ENCODE measurements around the gene NPAS3.

Gene NPAS3

GRCh38 chr14:33017016-33017415 lies 78.3 kb downstream of the NPAS3 start:
- FAIRE-seq, result no peak

- no peak for FAIRE-seq
Measured at GRCh38 chr14:33019346-33019745, 80.7 kb downstream of the NPAS3 start.

DNA sequence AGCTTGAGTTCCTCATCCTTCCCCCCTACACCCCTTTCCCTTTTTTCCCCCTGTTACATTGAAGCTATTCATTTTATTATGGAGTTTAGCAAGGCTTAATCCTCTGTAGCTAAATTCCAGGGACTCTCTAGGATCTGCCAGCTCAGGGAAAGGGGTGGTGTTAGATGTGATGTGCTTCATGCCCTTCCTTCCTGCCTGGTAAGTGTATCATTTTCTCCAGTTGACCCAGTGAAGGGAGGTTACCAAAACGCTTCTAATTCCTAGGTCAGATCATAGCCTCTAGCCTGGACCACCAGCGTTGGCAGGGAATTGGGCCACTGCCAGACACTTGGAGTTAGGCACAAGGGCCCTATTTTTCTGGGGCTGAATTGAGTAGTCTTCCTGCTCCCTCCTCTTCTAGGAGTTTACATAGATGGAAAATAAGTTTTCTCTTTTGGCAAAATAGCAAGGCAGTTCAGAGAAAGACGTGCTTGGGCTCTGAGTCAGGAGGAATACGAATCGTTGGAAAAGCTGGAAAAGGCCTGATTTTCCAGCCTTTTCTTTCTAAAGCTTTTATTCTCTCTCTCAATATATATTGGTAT lies 88.3 kb downstream of the NPAS3 start:
- no peak for FAIRE-seq

- FAIRE-seq, result no peak
Measured at GRCh38 chr14:33029511-33029910, 90.8 kb downstream of the NPAS3 start.

DNA sequence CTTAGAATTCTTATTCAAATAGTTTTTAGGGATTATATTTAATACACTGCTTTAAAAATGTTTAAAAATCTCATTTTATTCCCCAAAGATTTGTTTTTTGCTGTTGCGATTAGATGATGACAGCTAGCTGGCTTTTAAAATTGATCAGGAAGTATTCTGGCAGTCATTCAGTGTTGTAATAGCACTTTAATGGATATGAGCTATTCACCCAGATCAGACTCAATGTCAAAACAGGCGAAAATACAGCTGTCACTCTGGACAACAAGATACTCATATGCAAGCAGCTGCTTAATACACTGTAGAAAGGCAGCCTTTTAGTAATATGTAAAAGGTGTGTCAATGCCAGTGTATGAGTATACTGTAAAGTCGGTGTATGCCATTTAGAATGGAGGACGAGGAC lies 91.7 kb downstream of the NPAS3 start:
- no peak for FAIRE-seq

- no peak for FAIRE-seq
Measured at GRCh38 chr14:33035416-33036194, 96.9 kb downstream of the NPAS3 start.

- FAIRE-seq, result no peak
Measured at GRCh38 chr14:33039311-33039710, 100.6 kb downstream of the NPAS3 start.

GRCh38 chr14:33040372-33041140 lies 101.9 kb downstream of the NPAS3 start:
- no peak for FAIRE-seq

DNA sequence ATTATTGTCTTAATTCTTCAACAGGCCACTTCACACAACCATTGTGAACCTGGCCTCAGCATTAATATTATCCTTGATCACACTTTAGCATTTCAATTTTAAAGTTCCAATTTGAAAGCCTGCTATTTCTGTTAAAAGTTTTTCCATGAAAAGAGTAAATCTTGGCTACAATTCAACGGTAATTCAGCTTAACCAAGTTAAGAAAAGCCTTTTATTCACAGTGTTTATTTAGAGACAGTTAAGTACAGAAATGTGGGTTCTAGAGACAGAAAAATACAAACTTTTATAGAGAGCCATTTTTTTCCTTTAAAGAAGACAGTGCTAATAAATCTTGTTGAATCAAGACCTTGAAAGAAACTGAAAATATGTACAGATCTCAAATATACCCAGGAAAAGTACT lies 103.9 kb downstream of the NPAS3 start:
- no peak for FAIRE-seq

GRCh38 chr14:33045760-33046159 lies 107.1 kb downstream of the NPAS3 start:
- no peak for FAIRE-seq

GRCh38 chr14:33052943-33053342 lies 114.3 kb downstream of the NPAS3 start:
- FAIRE-seq, result no peak

DNA sequence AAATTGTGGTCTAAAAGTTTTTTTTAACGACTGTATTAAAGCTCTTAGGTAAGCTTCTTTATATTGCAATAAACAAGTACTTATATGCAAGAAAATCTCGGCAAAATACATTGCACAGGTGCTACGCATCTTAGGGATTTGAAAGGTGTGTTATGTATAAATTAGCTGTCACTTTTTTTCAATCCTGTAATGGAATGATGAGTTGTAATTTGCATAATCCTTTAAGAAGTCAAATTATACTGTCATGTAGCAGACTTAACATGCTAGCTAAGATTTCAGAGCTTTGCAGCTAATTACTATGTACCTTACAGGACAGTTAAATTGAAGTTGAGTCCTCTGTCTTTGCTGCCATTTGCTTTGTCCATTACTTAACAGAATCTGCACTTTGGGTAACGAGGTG lies 117.5 kb downstream of the NPAS3 start:
- FAIRE-seq, result no peak

GRCh38 chr14:33057585-33057984 lies 118.9 kb downstream of the NPAS3 start:
- FAIRE-seq, result no peak

- FAIRE-seq, result no peak
Measured at GRCh38 chr14:33061667-33062325, 123.1 kb downstream of the NPAS3 start.

DNA sequence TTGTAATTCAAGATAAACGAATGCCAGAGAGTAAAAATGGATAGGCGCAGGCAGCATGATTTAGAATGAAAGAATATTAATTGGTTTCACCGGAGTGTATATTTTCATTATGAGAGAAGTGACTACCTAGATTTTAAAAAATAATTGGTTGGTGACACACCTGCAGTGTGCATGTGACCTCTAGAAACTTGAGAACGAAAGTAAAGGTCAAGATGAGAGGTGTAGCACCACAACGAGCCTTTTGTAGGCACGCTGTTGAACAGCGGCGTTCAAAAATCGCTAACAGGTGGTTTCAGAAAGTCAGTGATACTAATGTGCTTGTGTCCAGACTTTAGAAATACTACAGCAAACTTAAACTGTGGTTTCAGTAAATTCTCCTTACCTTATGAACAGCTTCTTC lies 123.8 kb downstream of the NPAS3 start:
- FAIRE-seq, result no peak

GRCh38 chr14:33062881-33063280 lies 124.2 kb downstream of the NPAS3 start:
- FAIRE-seq, result no peak

GRCh38 chr14:33063521-33063920 lies 124.8 kb downstream of the NPAS3 start:
- FAIRE-seq, result no peak

GRCh38 chr14:33065634-33066033 lies 127.0 kb downstream of the NPAS3 start:
- no peak for FAIRE-seq

GRCh38 chr14:33068040-33068439 lies 129.4 kb downstream of the NPAS3 start:
- no peak for FAIRE-seq

DNA sequence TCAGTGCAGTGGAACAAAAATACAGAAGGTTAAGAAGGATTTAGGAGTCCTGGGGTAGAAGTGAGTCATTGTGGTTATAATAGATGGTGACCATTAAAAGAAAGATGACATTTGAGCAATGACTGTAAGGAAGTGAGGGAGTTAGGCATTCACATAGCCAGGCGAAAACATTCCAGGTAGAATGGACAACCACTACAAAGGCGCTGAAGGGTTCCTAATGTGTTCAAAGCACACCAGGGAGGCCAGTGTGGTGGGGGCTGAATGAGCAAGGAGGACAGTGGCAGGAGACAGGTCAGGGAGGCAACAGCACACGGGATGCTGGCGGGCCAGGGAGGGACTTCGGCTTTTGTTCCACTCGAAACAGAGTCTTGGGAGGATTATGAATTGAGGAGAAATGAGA lies 129.9 kb downstream of the NPAS3 start:
- FAIRE-seq, result no peak

DNA sequence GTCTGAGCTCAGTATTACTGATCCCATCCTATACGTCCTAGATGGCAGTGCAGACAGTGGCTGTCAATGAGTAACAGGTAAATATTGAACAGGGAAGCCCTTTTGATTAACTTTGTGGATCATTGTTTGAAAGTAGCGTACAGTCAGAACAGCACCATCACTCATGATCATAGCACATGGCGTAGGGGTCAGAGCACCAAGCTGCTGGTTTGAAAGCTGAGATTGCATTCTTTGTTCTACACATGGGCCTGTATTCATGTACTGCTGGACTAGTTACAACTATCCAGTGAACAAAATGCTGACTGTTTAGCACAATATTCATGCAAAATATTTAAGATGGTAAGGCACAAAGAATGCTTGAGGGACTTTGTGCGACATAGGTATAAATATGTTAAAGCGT lies 131.8 kb downstream of the NPAS3 start:
- no peak for FAIRE-seq

GRCh38 chr14:33073023-33073422 lies 134.3 kb downstream of the NPAS3 start:
- no peak for FAIRE-seq

DNA sequence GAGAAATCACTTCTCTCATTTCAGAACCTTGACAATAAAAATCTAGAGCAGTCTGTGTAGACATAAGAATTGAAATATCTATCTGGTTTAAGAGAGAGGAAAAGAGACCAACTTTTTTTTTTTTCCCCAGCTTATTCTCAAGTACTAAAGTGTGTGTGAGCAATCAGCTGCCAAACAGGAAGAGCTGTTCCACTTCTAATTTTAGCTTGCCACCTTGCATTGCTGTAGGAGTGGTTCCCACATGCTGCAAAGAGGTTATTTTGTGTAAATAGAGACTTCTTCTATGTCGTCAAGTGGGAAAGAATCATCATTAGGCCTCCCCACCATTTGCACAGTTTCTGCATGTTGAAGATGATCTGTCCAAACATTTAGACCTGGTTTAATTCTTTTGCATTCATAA lies 142.6 kb downstream of the NPAS3 start:
- no peak for FAIRE-seq

DNA sequence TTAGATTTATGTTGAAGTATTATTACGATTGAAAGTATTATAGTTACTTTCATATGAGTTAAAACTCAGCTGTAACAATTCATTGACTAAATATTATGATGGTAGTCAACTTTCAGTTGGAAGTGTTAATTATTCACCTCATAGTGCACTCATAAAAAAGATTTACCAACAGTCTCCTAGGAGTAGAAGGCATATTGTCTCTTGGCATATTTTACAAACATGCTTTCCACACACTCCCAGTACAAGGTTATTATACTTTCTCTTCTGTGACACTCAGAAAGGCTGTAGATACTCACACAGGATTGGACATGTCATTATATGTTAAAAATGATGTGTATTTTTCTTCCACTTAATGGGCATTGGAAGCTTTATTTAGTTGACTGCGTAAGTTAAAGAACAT lies 147.1 kb downstream of the NPAS3 start:
- no peak for FAIRE-seq

All from G401.6 (cell line).